NCI-H69 (cell line): ENCODE measurements around the gene MMP13.
"Not testable (repeated sequence)": the region's sequence is repeated elsewhere in the genome, so short reads cannot be mapped to it uniquely, and the experiment has no call there.

ENCODE experiments used
- DNase-seq: peaks from one replicate; lab custom pipeline; 2025; lab: John Stamatoyannopoulos, UW

MMP13 gene

DNA sequence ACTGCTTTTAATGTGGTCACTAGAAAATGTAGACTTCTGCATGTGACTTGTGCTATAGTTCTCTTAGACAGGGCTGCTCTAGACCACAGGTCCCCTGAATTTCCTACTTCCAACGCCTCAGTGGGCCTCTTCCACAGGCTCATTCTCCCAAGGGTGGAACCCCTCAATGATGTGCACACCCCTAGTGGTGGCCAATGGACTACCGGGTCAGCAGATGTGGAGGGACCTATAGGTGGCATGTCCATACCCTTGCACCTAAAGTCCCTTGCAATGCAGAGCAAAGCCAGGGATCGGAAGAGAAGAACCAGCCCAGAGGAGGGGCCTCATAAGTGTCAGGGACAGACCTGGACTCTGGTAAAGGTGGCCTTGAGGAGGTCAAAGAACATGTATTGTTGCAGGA lies 20.0 kb downstream of the MMP13 start:
- no peak for DNase-seq

DNA sequence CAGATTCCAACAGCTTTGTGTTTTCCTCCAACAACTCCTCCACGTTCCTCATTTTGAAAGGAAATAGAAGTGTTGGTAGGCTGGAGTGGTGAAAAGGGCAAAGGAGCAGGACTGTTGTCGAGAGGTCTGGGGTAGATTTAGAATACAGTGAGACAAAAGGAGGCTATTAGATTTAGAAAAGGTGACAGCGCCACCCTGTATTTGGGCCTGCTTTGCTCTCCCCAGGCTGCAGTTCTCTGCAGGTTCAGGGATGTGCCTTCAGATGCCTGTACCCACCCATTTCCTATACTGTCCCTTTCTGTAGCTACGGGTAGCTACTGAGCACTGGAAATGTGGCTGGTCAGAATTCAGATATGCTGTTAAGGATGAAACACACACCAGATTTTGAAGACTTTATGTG lies 20.8 kb downstream of the MMP13 start:
- no peak for DNase-seq

DNA sequence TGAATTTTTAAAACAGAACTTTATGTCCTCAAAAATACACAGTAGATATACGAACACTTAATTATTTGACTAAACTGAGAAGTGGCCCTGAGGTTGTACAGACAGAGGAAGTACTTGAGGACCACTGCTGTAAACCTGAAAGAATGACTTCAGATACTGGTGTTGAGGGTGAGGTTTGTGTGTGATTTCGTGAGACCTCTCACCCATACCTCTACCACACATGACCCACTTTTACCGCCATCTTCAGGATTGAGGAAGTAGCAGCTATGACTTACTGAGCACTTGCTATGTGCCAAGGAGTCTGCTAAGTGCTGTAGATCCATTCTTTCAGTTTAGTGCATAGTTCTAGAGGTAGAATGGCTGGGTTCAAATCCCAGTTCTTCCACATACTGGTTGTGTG lies 21.9 kb downstream of the MMP13 start:
- no peak for DNase-seq

DNA sequence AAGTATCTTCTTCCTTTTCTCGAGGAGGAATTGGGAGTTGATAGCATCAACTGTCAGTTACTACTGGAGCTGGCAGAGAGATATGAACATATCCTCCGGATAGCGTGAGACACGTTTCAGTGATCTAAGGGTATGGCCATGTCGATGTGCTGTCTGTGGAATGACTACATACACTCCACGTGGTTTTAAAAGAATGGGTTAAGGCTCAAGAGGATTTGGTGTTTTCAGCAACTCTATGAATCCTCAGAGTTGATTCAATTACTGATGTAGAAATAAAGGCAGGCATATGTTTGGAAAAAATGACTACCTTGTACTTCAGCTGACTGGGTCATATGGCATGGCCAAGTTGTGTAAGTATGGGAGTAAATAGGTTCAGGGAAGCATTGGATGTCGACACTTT lies 22.9 kb downstream of the MMP13 start:
- DNase-seq: no peak

DNA sequence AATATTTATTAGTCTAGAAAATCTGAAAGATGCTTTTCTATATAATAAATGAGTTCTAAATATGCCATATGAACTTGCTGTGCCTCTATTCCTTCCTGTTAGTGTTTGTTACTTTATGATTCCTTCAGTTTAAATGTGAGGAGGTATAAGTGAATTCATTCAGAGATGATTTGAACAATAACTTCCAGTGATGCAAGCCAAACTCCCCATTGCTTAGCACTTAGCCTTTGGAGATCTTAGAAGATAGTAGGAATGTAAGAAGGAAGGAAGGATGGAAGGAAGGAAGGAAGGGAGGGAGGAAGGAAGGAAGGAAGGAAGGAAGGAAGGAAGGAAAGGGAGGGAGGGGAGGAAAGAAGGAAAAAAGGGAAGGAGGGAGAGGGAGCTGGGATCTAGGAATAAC lies 25.1 kb downstream of the MMP13 start:
- no peak for DNase-seq

DNA sequence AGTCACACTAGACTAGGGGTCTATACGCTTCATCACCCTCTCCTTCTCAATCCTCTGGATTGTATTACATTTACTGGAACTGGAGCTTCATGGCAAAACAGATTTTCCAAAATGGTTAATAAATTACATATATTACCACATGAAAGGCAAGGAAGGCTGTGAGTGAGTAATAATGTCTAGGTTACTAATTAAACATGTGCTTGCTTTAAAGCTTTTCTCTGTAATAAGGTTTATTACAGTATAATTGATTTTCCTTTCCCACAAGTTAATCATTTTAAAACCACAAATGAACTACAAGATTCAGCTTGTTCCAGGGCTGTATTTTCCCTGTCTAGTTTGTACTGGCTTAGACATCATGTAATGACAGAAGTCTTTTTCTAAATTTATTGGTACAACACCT lies 25.6 kb downstream of the MMP13 start:
- no peak for DNase-seq

DNA sequence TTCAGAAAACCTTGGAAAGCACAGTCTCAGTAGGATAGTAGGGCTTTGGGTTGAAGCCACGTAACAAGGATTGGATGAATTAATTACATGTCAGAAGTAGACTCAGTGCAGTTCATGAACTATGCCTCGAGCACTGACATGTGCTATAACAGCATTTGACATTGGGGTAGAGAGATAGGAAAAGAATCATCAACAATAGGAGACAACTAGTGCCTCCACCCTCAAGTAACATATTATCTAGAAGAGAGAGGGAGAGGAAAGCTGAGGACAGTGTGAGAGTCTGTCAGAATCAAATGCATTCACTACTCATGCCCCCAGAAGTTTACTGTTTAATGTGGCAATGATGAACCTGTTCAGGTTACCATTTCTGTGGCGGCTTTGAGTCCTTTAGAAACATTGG lies 26.4 kb downstream of the MMP13 start:
- DNase-seq: no peak

DNA sequence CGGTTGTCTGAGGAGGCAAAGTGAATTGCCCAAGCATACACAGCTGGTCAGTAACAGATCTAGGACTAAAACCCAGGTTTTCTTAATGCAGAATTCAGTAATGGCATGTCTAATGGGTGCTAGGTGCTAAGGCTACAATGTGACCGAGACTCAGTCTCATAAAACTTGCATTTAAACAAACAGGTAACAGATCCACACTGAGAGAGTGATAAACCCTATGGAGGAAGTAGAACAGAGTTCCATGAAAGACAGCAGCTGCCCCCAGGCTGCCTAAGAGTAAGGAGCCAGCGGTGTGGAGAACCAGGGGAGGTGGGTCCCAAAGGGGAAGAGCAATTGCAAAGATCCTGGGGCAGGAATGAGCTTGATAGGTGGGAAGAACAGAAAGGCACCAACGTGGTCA lies 27.3 kb downstream of the MMP13 start:
- DNase-seq: no peak

DNA sequence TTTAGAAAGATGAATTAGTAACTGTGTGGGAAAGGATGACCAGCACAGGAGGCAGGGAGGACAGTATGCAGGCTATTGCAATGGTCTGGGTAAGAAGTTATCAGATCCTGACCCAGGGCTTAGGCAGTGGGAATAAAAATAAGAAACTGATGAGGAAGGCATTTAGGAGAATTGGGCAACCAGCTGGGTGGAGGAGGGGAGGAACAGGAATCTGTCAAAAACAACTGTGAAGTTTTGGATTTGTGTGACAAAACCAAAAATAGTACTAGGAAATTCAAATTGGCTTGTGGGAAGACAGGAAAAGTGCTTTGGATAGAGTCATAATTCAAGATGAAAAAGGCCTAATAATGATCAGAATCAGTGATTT lies 27.9 kb downstream of the MMP13 start:
- no peak for DNase-seq

DNA sequence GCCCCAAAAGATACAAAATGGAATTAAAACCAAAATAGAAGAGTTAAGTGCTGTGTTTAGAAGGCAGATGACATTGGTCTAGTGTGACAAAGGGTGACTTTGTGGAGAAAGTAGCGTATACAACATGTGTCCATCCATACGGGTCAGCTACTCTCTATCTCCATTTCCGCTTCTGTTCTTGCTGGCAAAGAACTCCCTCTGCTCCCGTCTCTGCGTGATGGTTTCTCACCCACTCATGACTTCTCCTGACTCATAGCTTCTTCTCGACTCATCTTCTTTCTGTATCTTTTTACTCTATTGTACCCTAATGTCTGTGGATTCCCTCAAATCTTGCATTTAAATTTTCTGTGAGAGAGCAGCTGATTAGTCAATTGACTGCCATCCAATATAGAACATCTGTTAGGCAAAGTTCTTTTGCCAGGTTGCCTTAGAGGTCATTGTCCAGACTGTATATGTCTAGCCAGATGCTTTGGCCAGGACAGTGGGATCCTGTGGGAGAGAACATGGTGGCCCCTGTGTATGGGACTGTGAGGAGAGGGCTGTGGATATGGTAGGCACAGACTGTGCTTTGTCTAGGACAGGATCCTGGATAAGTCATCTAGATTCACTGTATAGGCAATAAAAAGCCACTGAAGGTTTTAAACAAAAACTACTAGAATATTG lies 28.4 kb downstream of the MMP13 start:
- DNase-seq: no peak

DNA sequence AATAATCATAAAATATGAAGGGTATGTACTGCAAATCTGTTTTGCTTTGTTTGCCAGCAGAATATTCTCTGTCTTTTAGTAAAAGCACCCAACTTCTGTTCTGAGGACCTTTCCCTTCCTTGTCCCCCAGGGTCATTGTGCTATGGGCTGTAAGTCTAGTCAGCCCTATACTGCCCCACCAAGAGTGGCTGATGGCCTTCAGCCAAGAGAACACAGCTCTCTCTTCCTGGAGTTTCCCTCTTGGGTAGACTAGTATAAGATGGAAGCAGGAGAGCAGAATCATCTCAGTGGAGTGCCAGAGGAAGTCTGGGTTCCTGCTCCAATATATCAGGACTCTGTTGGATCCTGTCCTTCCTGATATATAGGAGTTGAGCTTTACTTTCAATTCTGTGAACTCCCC lies 29.0 kb downstream of the MMP13 start:
- no peak for DNase-seq

DNA sequence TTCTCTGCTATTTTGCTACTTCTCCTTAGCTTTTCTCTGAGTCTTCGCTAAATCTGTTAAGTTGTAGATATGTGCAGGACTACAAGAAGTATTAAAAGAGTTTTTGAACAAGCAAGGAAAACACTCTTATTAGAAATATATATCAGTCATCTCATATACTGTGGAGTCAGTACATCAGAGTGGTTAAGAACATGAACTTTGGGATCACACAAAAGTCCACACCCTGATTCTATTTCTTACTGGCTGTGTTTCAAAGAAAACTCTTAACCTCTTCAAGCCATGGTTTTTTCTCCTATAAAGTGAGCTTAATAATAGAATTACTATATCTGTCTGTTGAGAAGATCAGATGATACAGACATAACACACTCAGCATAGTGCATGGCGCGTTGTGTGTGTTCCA lies 29.5 kb downstream of the MMP13 start:
- no peak for DNase-seq

DNA sequence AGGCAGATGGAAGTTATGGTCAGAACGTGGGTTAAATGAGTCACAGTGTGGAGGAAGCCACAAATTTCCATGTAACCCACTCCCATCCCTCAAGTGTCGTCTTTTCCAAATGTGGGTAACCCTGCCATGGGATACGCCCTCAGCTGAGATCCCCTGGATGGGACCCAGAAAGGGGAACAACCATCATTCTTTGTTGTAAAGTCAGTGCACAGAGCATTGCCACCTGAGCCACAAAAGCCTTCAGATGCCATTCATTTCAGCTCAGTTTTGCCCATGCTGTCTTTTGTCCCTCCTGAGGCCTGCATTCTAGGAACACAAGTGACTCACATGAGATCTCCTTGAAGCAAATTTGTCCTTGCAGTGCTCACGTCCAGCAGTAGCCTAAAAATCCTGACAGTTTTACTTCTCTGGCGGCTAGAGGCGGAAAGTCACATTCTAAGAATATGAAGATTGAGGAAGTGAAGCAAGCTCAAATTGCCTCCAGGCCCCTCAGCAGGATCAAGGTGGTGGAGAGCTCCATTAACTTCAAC lies 30.6 kb downstream of the MMP13 start:
- no peak for DNase-seq

DNA sequence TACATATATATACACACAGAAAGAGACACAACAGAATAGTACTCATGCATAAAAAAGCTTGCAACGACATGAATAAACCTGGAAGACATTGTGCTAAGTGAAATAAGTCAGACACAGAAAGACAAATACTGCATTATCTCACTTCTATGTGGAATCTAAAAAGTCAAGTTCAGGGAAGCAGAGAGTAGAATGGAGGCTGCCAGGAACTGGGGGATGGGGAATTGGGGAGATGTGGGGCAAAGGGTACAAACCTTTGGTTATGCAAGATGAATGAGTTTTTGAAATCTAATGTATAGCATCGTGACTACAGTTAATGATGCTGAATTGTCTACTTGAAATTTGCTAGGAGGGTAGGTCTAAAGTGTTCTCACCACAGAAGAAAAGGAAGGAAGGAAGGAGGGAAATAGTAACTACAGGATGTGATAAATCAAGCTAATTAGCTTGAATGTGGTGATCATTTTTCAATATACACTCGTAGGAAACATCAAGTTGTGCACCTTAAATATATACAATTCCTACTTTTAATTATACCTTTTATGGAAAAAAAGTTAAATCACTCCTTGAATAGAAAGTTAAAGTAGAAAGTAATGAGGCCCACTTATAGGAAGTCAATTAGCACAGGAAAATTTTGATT lies 33.8 kb downstream of the MMP13 start:
- peak; percentile 9 for DNase-seq

DNA sequence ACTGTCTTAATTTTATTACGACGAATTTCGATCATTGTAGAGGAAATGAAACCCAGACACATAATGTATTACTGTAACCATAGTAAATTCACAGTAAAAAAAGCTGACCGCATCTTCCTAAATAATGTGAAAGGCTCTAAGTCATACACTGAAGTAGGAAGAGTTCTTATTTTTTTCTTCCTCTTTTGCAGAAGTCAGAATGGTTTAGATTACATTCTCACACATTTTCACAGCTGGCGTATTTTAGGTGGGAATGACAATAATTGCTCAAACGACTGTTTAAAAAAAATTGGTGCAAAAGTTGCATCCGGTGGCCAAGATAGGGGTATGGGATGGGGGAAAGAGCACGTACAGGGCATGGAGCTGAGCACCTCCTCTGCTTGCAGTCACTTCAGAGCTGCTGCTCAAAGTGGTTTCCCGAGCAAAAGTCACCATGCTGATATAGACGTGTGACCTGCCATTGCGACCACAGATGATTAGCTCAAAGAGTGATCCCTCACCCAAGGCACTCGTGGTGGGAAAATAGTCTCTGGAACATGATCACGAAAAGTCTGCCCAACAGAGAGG lies 35.3 kb downstream of the MMP13 start:
- DNase-seq: no peak

DNA sequence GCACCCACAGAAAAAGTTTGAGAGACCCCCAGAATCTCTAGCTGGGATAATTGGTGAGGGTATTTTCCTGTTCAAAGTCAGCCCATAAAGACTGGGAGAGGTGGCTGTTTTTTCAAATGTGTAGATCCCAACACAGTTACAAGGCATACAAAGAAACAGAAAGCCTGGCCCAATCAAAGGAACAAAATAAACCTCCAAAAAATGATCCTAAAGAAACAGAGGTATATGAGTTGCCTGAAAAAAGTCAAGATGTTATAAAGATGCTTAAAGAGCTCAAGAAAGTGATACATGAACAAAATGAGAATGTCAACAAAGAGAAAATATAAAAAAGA lies 40.5 kb downstream of the MMP13 start:
- no peak for DNase-seq

DNA sequence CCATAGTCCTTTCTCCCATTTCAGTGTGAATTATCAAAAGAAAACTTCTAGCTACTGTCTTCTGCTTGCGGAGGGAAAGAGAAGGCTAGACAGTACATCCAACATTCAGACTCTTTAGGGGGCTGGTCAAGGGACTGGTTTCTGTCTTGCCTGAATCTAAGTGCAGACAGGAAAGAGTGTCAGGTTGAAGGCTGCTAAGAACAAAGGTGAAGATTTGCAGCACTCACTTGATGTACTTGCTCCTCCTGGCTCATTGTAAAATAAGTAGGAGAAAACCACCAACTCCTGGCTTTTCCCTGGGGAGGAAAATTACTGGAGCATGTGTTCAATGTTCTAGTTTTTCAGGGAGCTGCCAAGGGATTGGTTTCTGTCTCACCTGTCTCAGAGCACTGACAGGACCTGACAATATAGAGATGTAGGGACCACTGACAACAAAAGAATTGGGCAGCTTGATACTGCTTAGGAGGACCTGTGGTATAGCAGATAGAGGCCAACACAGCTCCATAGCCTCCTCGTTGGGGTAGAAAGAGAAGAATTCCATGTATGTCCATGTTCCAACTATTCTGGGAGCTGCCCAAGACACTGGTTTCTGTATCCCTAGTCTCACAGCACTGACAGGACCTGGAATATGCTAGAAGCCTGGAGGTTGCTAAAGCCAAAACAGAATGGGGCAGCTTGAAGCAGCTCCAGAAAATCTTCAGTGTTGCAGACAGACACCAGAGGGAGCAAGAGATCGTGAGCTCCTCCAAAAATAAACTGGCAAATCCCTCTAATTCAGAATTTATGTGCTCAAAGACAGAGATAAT lies 41.1 kb downstream of the MMP13 start:
- peak; percentile 48 for DNase-seq

DNA sequence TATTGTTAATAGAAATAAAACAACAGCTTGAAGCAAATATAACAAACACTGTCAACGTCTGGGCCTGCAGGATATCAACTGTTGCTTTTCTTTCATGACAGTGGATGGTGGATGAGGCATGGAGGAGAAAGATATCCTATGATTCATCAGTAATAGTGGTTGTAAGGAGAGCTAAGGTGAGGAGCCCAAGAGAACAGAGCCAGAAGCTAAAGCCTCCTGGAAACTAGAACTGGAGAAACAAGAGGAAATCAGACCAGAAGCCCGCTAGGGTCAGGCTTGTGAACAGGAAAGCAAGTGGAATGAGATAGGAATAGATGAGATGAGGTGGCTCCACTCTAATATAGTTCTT lies 43.1 kb downstream of the MMP13 start:
- peak; percentile 23 for DNase-seq

DNA sequence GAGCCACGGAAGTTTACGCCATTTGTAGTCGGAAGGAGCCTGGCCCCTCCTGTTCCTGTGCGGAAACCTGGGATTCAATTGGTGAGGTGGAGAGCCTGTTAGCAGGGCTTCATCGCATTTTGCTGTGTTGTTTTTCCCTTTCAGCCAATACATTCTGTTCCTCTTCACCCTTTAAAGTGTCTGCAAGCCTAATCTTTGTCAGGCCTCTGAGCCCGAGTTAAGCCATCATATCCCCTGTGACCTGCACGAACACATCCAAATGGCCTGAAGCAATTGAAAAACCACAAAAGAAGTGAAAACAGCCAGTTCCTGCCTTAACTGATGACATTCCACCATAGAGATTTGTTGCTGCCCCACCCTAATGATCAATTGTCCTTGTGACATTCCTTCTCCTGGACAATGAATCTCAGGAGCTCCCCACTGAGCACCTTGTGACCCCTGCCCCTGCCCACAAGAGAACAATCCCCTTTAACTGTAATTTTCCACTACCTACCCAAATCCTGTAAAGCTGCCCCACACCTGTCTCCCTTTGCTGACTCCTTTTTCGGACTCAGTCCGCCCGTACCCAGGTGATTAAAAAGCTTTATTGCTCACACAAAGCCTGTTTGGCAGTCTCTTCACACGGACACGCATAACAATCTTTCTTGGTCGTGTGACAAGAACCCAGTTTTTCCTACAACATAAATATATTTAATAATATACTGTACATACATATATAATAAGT lies 43.6 kb downstream of the MMP13 start:
- DNase-seq: no peak

DNA sequence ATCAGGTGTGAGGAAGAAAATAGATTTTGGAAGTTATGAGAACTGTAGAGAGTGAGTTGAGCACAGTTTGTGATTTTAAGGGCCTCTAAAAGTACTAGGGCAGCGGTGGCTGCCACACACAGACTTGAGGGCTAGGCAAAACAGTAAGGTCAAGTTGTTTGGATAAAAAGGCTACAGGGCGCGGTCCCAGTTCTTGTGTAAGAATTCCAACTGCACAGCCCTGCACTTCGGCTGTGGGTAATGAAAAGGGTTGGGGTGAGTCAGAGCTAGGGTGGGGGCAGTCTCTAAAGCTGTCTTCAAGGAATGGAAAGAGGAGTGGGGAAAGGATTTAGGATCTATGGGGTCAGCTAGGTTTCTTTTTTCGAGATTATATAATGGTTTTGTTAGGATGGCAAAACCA lies 49.7 kb downstream of the MMP13 start:
- DNase-seq: not testable (repeated sequence)

DNA sequence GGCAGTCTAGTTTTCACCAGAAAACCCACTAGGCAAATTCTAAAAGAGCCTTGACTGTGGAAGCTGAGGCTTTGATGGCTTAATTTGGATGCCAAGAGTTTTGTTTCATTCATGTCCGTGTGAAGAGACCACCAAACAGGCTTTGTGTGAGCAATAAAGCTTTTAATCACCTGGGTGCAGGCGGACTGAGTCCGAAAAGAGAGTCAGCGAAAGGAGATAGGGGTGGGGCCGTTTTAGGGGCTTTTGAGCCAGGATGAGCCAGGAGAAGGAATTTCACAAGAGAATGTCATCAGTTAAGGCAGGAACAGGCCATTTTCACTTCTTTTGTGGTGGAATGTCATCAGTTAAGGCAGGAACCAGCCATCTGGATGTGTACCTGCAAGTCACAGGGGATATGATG lies 51.6 kb downstream of the MMP13 start:
- not testable (repeated sequence) for DNase-seq

DNA sequence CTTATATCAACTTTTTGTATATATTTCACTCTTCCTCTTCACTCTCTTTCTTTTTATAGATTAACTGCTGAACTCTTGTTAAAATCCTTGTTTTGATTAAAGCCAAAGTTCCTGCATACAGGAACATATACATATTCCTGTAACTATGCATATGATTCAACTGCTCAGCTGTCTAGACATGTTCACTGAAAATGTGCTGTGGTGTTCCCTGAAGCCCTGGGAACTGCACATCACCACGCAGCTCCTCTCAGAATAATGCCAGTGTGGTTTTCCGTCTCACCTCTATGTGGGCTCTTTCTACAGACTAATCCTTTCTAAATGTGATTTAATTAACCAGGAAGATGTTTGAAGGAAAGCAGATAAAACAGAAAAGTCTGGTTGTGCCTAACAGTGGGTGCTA lies 55.2 kb downstream of the MMP13 start:
- no peak for DNase-seq
